Activated CD8-positive, alpha-beta T cell treated with anti-CD3 and anti-CD28 coated beads for 36 hours (primary cell): ENCODE measurements around the gene PTPN14. TPM values are rescaled to one million over a fixed set of nuclear protein-coding genes. Genes with fewer than 3 reads are reported as not detected.

ENCODE experiments used
- ATAC-seq: fragments of 200-7000 bp; cut with Tn5 transposase; one replicate; pipeline ENCODE4 v1.10.0; 2021; ENCODE audit warnings: mild to moderate bottlenecking, moderate library complexity
- CTCF ChIA-PET: fragments of 350-600 bp; sonication (Branson Sonifier 250); formaldehyde crosslinking; loops from one replicate; lab custom pipeline; 2021; ENCODE audit warnings: antibody characterized with exemption; lab: Charles Lee
- POLR2A ChIA-PET: fragments of 350-600 bp; sonication (Branson Sonifier 250); formaldehyde crosslinking; loops from one replicate; lab custom pipeline; 2021; ENCODE audit warnings: antibody characterized with exemption; lab: Charles Lee
- DNase-seq: peaks from one replicate; pipeline ENCODE4 v3.0.0-alpha.2; 2020
- H3K27ac Mint-ChIP-seq: one replicate; pipeline ENCODE4 v1.8.0; 2021; ENCODE audit warnings: mild to moderate bottlenecking, mixed read lengths
- H3K27me3 Mint-ChIP-seq: one replicate; pipeline ENCODE4 v1.8.0; 2021; ENCODE audit warnings: mixed read lengths
- H3K36me3 Mint-ChIP-seq: one replicate; pipeline ENCODE4 v1.8.0; 2021; ENCODE audit warnings: low read depth, mixed read lengths
- H3K4me1 Mint-ChIP-seq: one replicate; pipeline ENCODE4 v1.8.0; 2021; ENCODE audit warnings: low read depth, mixed read lengths
- H3K4me3 Mint-ChIP-seq: one replicate; pipeline ENCODE4 v1.8.0; 2021; ENCODE audit warnings: mild to moderate bottlenecking, moderate library complexity, mixed read lengths
- H3K9me3 Mint-ChIP-seq: one replicate; pipeline ENCODE4 v1.8.0; 2021; ENCODE audit warnings: mixed read lengths
- CTCF ChIP-seq: fragments of 200-600 bp; IDR thresholded peaks from one replicate; pipeline ENCODE4 v1.8.0; 2022; ENCODE audit warnings: antibody characterized with exemption, mild to moderate bottlenecking
- intact Hi-C: fragments of 100-400 bp; cut with micrococcal nuclease; formaldehyde crosslinking; loops from one replicate; pipeline ENCODE4 v1.10.0; 2022
- total RNA-seq, 2 experiments: library from RNA; stranded (reverse); gene quantifications; one replicate each; pipeline ENCODE4 v1.2.3, GENCODE V29; 2021

PTPN14 gene
- total RNA-seq, 2 experiments from 2014 or later, result 0.27 to 0.34 TPM

- no peaks in the 10 kb centered on the region for H3K9me3 Mint-ChIP-seq
- no peak for TF ChIP-seq CTCF
- intact Hi-C loops, result no loop called here
- H3K4me3 Mint-ChIP-seq, result no peak overlapping the region
- no peaks in the 10 kb centered on the region for H3K36me3 Mint-ChIP-seq
- no peak for ATAC-seq
- H3K27ac Mint-ChIP-seq, result no peak overlapping the region
- ChIA-PET POLR2A (no interaction called here), CTCF (no interaction called here)
- H3K27me3 Mint-ChIP-seq, result peaks cover 20% of the 10 kb centered on the region
- DNase-seq, result no peak
- H3K4me1 Mint-ChIP-seq, result no peaks in the 10 kb centered on the region
Observed at GRCh38 chr1:214544791-214545190, 6.6 kb downstream of the PTPN14 start.

GRCh38 chr1:214542275-214543199 lies 8.9 kb downstream of the PTPN14 start:
- no peak for TF ChIP-seq CTCF
- peaks cover 9% of the 10 kb centered on the region for H3K27me3 Mint-ChIP-seq
- POLR2A ChIA-PET, result no interaction called here
- no peak overlapping the region for H3K4me3 Mint-ChIP-seq
- H3K9me3 Mint-ChIP-seq, result no peaks in the 10 kb centered on the region
- DNase-seq (no peak), ATAC-seq (no peak)
- no peaks in the 10 kb centered on the region for H3K36me3 Mint-ChIP-seq
- CTCF ChIA-PET, result interaction anchor here (0.7 to 1.5 kb wide), 2 partner anchors 7 to 141 kb away, joined by 3 to 4 read pairs; no protein-coding TSS in a partner anchor
- H3K4me1 Mint-ChIP-seq, result no peaks in the 10 kb centered on the region
- no peak overlapping the region for H3K27ac Mint-ChIP-seq
- intact Hi-C loops, result no loop called here

- no peaks in the 10 kb centered on the region for H3K9me3 Mint-ChIP-seq
- no peak overlapping the region for H3K4me3 Mint-ChIP-seq
- H3K27me3 Mint-ChIP-seq, result peaks cover 11% of the 10 kb centered on the region
- ATAC-seq, result no peak
- TF ChIP-seq CTCF, result no peak
- ChIA-PET CTCF (interaction anchor here (1.5 kb wide), 1 partner anchor 8 kb away, joined by 4 read pairs; no protein-coding TSS in a partner anchor), POLR2A (no interaction called here)
- H3K27ac Mint-ChIP-seq, result no peak overlapping the region
- intact Hi-C loops, result no loop called here
- H3K4me1 Mint-ChIP-seq, result no peaks in the 10 kb centered on the region
- DNase-seq, result no peak
- H3K36me3 Mint-ChIP-seq, result no peaks in the 10 kb centered on the region
Observed at GRCh38 chr1:214541693-214542092, 9.7 kb downstream of the PTPN14 start.

- intact Hi-C loops, result no loop called here
- peaks cover 11% of the 10 kb centered on the region for H3K27me3 Mint-ChIP-seq
- H3K4me3 Mint-ChIP-seq, result no peak overlapping the region
- H3K9me3 Mint-ChIP-seq, result no peaks in the 10 kb centered on the region
- ATAC-seq (no peak), DNase-seq (no peak)
- TF ChIP-seq CTCF, result no peak
- ChIA-PET POLR2A (no interaction called here), CTCF (interaction anchor here (1.5 kb wide), 1 partner anchor 9 kb away, joined by 4 read pairs; no protein-coding TSS in a partner anchor)
- H3K4me1 Mint-ChIP-seq, result no peaks in the 10 kb centered on the region
- no peaks in the 10 kb centered on the region for H3K36me3 Mint-ChIP-seq
- no peak overlapping the region for H3K27ac Mint-ChIP-seq
Observed at GRCh38 chr1:214541206-214541605, 10.2 kb downstream of the PTPN14 start.

- ATAC-seq (no peak), DNase-seq (no peak)
- intact Hi-C loops, result no loop called here
- CTCF ChIA-PET, result no interaction called here
- peaks cover 9% of the 10 kb centered on the region for H3K27me3 Mint-ChIP-seq
- no peak for TF ChIP-seq CTCF
- H3K4me3 Mint-ChIP-seq, result no peak overlapping the region
- POLR2A ChIA-PET, result no interaction called here
- H3K36me3 Mint-ChIP-seq, result no peaks in the 10 kb centered on the region
- H3K9me3 Mint-ChIP-seq, result no peaks in the 10 kb centered on the region
- no peak overlapping the region for H3K27ac Mint-ChIP-seq
- no peaks in the 10 kb centered on the region for H3K4me1 Mint-ChIP-seq
Observed at GRCh38 chr1:214540324-214540723, 11.1 kb downstream of the PTPN14 start.
